Occipital lobe (tissue), 2 donors: ENCODE measurements around the gene BTK. TPM values are rescaled to one million over a fixed set of nuclear protein-coding genes. Genes with fewer than 3 reads are reported as not detected.

Source experiments
- DNase-seq: peaks from one replicate; lab custom pipeline; 2025; lab: John Stamatoyannopoulos, UW
- total RNA-seq: library from RNA; depleted of rRNA; stranded (reverse); fragments of >200 nt; gene quantifications from one replicate; pipeline ENCODE4 v1.2.3, GENCODE V29; 2014

The BTK gene
- total RNA-seq, 1 donor from 2014 or later, result 0.94 TPM

GRCh38 chrX:101393530-101394305 is 7.7 kb upstream of the BTK start:
- no peak for DNase-seq

DNA sequence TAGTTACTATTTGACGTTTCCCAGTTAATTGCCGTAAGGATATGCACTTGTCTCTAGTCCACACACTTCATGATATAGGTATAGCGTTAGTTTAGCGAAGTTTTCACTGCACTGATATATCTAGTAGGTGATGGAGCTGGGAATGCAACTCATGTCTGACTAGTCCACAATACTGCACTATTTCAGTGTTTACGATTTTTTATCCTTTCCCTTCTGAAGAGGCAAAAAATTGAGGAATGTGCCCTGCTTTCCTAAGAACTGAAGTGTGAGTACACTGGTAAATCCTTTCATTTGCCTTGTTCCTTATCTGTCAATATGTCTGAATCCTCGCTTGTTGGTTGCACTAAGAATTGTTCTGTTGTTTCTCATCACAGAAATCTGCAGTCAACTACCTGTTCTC is 5.8 kb upstream of the BTK start:
- no peak for DNase-seq

- DNase-seq, result peak; percentile 73
These were observed 4.9 kb upstream of the BTK start, which contains the start of gene RPL36A for GRCh38 chrX:101390664-101391525. RPL36A (plus strand) TSS chrX:101391011; CDS start chrX:101391044, 33 bp downstream.

DNA sequence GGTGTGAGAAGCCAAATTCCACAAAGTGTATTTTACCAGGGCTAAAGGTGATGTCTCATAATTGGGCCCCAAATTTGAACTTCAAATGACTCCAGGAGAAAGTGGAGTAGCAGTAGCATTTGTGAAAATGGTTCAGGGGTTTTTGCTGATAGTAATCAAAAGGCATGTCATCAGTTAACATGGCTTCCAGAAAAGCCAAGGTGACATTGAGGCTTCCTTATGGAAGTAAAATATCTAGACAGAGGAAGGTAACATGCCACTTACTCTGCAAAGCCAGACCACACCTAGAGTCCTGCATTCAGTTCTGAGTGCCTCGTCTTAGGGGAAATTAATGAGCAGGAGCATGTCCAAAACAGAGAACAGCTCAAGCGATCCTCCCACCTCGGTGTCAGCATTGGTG is 2.6 kb upstream of the BTK start:
- DNase-seq, result no peak

DNA sequence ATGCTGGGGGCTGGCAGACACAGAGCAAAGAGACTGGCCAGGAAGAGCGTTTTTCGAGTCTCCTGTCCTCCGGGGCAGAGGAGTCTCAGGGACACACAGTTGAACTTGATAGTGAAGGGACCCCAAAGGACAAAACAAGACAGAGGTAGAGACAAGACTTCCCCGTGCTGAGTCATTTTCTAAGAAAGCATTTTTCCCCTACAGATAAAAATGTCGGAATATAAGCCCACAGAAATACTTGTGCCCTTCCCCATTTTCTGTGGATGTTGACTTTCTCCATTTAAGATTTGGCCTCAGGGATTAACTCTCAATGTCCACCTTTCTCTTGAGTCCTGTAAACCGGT is 523 bp upstream of the BTK start:
- DNase-seq, result no peak

DNA sequence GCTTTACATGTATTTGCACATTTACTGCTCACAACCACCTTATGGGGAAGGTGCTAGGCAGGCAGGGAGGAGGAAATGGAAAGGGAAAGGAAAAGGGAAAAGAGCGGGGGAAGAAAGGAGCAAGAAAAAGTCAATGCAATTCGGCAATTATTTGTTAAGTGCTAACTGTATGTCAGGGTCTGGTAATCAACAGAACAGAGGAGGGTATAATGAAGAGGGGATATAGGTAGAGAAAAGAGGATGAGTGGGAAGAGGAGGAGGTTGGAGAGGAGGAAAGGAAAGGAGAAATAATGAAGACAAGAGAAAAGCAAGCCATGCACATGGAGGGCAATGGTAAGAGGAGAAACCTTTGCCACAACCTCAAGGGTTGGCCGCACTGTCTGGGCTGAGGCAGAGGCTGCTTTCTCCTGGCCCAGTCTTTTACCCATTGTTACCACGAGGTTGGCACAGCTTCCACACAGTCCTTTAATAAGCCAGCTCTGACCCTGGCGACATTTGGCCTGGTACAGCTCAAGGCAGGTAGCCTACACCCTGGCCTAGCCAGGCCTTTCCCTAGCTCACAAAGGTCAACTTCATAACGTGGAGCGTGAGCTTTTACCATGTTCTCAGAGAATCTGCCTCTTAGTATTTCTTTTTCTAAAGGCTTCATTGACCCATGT is 836 bp downstream of the BTK start:
- DNase-seq, result no peak

- no peak for DNase-seq
These were observed 2.2 kb downstream of the BTK start for GRCh38 chrX:101383679-101384205.

- DNase-seq, result no peak
These were observed 8.4 kb downstream of the BTK start for GRCh38 chrX:101377547-101377946.

DNA sequence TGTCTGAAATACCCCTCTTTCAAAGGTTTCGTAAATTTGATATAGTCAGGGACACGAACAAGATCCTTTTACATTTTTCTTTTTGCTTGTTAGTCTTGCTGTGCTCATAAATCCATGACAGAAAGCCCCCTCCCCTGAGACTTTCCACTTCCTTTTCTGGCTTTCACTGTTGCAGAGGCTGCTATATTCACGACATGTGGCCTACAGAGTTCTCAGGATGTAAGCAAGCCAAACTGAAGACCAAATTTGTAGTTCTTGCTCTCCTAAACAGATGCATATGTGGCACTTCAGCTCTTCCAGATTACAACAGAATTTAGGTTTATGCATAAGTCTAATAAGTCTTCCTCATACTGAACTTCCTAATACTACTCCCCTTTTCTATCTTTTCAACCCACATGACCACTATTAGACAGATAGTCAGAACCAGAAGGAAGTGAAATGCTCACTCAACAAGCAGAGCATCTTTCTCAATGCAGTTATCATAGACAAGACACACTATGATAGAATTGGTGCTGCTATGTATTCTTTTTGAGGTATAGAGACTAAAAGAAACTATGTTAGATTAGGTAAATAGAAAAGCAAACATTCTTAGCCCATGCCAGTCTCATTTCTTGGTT is 15.0 kb downstream of the BTK start:
- DNase-seq, result no peak

DNA sequence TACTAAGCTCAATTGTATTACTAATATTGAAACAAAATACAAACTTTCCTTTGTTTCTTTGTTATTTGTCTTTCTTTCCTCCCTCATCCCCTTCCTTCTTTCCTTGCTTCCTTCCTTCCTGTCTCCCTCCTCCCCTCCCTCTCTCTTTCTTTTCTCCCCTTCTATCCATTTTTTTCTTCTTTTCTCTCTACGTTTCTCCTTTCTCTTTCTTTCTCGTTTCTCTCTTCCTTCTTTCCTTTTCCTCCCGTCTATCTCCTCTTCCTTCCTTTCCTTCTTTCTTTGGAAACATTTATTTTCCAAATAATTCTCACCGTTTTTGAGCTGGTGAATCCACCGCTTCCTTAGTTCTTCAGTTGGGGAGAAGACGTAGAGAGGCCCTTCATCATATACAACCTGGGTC is 16.3 kb downstream of the BTK start:
- no peak for DNase-seq

DNA sequence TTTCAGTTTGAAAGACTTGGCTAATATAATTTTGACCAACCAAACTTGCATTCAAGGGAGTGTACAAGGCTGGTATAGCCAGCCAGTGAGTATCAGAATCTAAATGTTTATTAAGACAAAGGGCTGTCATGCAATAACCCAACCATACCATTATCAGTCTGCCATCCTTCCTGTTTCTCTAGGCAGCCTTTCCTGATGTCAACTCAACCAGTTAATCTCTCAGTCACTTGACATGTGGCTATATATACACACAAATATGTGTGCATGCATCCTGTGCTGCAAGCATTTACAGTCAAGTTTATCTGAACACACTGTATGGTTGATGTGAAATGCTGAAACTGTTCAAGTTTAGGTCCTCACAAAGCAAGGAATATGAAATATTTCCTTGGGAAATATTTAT is 17.2 kb downstream of the BTK start:
- no peak for DNase-seq

GRCh38 chrX:101365301-101365795 is 20.6 kb downstream of the BTK start:
- no peak for DNase-seq

- DNase-seq, result no peak
These were observed 23.2 kb downstream of the BTK start for GRCh38 chrX:101362757-101363156.

- no peak for DNase-seq
These were observed 23.9 kb downstream of the BTK start for GRCh38 chrX:101362116-101362515.

- DNase-seq, result no peak
These were observed 25.6 kb downstream of the BTK start for GRCh38 chrX:101360390-101360789.

DNA sequence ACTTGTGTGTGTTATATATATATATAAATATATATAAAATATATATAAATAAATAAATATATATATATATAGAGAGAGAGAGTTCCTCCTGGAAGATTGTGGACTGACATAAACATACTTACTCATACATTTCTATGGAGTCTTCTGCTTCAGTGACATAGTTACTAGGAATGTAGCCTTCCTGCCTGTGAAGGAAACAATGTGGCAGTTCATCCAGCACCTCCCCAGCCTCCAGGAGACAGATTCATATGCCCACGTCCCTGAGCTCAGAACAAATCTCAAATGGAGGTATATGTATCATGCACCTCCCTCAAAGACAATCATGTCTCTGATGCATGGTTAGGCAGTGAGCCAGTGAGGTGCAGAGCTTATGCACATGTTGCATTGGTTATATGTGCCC is 26.0 kb downstream of the BTK start:
- DNase-seq, result no peak

GRCh38 chrX:101357166-101357795 is 28.7 kb downstream of the BTK start:
- DNase-seq, result no peak

DNA sequence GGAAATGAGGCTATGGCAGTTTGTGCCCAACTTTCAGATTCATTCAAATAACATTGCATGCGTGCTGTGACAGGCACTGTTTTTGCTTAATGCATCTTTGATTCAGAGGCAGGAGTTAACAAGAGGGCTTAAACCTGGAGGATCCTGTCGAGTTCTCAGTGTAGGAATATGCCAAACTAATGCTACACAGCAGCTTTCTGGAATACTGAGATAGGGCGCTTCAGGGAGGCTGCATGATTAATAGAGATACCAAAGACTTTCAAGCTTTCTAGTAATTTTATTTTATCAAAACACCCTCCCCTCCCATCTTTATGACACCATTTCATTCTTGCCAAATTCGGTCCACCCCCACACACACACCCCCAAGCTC is 36.8 kb downstream of the BTK start:
- no peak for DNase-seq

DNA sequence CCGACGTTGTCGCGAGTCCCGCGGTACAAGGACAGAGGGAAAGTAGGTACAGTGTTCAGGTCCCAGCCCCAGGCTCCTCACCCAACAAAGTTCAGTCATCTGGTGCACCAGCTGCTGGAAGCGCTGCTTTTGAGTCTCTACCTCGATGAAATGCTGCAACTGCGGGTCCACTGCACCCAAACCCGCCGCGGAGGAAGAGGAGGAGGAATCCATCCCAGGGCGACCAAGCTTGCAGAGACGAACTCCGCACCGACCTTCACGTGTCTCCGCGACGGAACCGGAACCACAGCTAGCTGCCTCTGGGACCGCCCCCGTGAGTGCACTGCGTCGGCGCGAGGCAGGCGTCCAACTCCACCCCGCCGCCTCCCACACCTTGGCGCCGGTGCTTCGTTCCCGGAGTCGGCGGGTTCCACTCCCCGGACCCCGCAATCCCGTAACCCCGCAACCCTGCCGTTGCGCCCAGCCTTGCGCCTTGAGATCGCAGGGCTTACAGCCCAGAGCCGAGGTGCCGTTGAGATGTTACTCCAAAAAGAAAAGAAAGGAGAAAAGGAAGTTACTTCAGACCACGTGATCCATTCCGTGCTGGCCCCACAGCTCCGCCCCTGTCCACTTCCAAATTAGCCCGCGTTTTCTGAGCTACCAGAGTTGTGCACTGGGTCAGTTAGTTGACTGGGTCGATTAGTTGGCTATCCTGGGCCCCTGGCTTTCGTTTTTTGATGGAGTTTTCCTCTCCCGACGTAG is 37.4 kb downstream of the BTK start, which contains the start of gene TIMM8A:
Gene TIMM8A (minus strand): TSS at position 291 of the 741 bp plus-strand sequence. CDS start 78 bp downstream, at position 213.
- DNase-seq, result peak; percentile 56

DNA sequence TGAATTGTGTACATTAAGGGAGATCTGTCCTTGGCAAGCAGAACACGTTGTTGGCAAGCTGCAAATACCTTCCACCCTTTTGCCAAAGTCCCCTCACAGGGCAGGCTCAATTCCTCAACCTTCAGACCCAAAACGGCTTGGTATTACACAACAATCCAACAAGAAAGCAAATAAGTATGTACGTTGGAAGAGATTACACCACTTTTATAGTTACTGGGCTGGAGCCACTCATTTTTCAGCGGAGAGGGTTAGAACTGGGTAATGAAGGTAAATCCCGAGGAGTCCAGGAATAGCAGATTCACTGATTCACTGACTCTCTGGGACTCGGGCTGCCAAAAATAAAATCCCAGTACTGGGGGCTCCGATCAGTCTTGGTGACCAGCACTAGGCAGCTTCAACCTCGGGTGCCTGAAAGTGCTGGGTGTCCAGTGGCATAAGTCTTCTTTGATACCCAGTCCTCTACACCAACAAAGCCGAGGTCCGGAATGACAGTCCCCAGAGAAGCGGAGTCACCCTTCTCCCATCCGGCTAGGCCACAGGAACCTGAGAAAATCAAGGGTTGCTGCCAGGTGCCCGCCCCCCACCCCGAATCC is 38.0 kb downstream of the BTK start:
- DNase-seq, result no peak
